Measurements from ENCODE around the gene ANKRD63.

- TF ChIP-seq CTCF (conservative IDR thresholded peaks at IDR 0.05 in 1 of 2, IDR thresholded peaks at IDR 0.05 in 1 of 2; ENCODE audit: extremely low read depth in 1 of 2, insufficient read depth in 1 of 2, low read depth in 1 of 2, low read length in 2 of 2) (no peak), EZH2 (IDR thresholded peaks at IDR 0.05; ENCODE audit: borderline replicate concordance, low read length) (no peak)
These were observed 17.0 kb downstream of the ANKRD63 start for GRCh38 chr15:40265875-40266274.
